Measurements from ENCODE around the gene SPDYA. TPM values are rescaled to one million over a fixed set of nuclear protein-coding genes. Genes with fewer than 3 reads are reported as not detected.

Gene SPDYA
- total RNA-seq, 2 experiments from 2014 or later: 1.3 to 1.4 TPM

GRCh38 chr2:28855977-28856376 is 45.3 kb downstream of the SPDYA start:
- POLR2A ChIA-PET: no interaction called here
- CTCF ChIA-PET: interaction anchor here (1.3 kb wide), 1 partner anchor 35 kb away, joined by 5 read pairs; no protein-coding TSS in a partner anchor
- DNase-seq: no peak
- Mint-ChIP-seq H3K27ac (no peak overlapping the region), H3K4me3 (no peak overlapping the region), H3K27me3 (no peaks in the 10 kb centered on the region), H3K9me3 (no peaks in the 10 kb centered on the region), H3K36me3 (ENCODE audit: low read depth) (peaks cover 24% of the 10 kb centered on the region), H3K4me1 (ENCODE audit: low read depth) (no peaks in the 10 kb centered on the region)
- intact Hi-C loops (cut with micrococcal nuclease): no loop called here
- no peak for ATAC-seq
- TF ChIP-seq CTCF (IDR thresholded peaks at IDR 0.05): no peak

- ATAC-seq: no peak
- Mint-ChIP-seq H3K9me3 (no peaks in the 10 kb centered on the region), H3K4me1 (ENCODE audit: low read depth) (peaks cover 37% of the 10 kb centered on the region), H3K27ac (no peak overlapping the region), H3K36me3 (ENCODE audit: low read depth) (peaks cover 21% of the 10 kb centered on the region), H3K4me3 (peak overlapping the region; percentile 96), H3K27me3 (no peaks in the 10 kb centered on the region)
- intact Hi-C loops (cut with micrococcal nuclease): no loop called here
- ChIA-PET POLR2A (interaction anchor here (1.5 to 2.8 kb wide), 3 partner anchors 8 to 33 kb away, joined by 6 to 20 read pairs (median 9); partner anchors contain the start of gene WDR43), CTCF (interaction anchor here (1.4 to 2.2 kb wide), 3 partner anchors 26 to 57 kb away, joined by 3 to 14 read pairs (median 4); partner anchors contain the start of gene WDR43)
- TF ChIP-seq CTCF (IDR thresholded peaks at IDR 0.05): no peak
- no peak for DNase-seq
These were observed 58.0 kb downstream of the SPDYA start for GRCh38 chr2:28868611-28869010.

- no peak for TF ChIP-seq CTCF (IDR thresholded peaks at IDR 0.05)
- ChIA-PET CTCF (interaction anchor here (0.9 to 2.2 kb wide), 5 partner anchors 25 to 85 kb away, joined by 3 to 14 read pairs (median 4); partner anchors contain the start of gene WDR43), POLR2A (interaction anchor here (0.8 to 2.6 kb wide), 19 partner anchors 9 to 247 kb away, joined by 3 to 30 read pairs (median 4); partner anchors contain the start of gene WDR43)
- H3K4me1 Mint-ChIP-seq (ENCODE audit: low read depth): peaks cover 31% of the 10 kb centered on the region
- peak; percentile 5 for ATAC-seq
- no peaks in the 10 kb centered on the region for H3K9me3 Mint-ChIP-seq
- H3K27me3 Mint-ChIP-seq: no peaks in the 10 kb centered on the region
- peak overlapping the region; percentile 96 for H3K4me3 Mint-ChIP-seq
- peak; percentile 26 for DNase-seq
- peak overlapping the region; percentile 96 for H3K27ac Mint-ChIP-seq
- peaks cover 17% of the 10 kb centered on the region for H3K36me3 Mint-ChIP-seq (ENCODE audit: low read depth)
- intact Hi-C loops (cut with micrococcal nuclease): no loop called here
These were observed 59.0 kb downstream of the SPDYA start for GRCh38 chr2:28869494-28870145.

- POLR2A ChIA-PET: interaction anchor here (0.6 to 2.6 kb wide), 20 partner anchors 10 to 247 kb away, joined by 3 to 30 read pairs (median 4); partner anchors contain the start of gene WDR43
- H3K27me3 Mint-ChIP-seq: no peaks in the 10 kb centered on the region
- intact Hi-C loops (cut with micrococcal nuclease): no loop called here
- peaks cover 15% of the 10 kb centered on the region for H3K36me3 Mint-ChIP-seq (ENCODE audit: low read depth)
- peak; percentile 99 for ATAC-seq
- peaks cover 24% of the 10 kb centered on the region for H3K4me1 Mint-ChIP-seq (ENCODE audit: low read depth)
- H3K4me3 Mint-ChIP-seq: peak within 1 kb of the TSS; percentile 96
- DNase-seq: peak; percentile 98
- peak within 1 kb of the TSS; percentile 96 for H3K27ac Mint-ChIP-seq
- no peaks in the 10 kb centered on the region for H3K9me3 Mint-ChIP-seq
- TF ChIP-seq CTCF (IDR thresholded peaks at IDR 0.05): no peak
- CTCF ChIA-PET: interaction anchor here (0.9 to 2.2 kb wide), 5 partner anchors 25 to 86 kb away, joined by 3 to 14 read pairs (median 4); partner anchors contain the start of gene WDR43
These were observed 59.7 kb downstream of the SPDYA start, which contains the start of gene TRMT61B for GRCh38 chr2:28870146-28870891. TRMT61B (minus strand) TSS chr2:28870309; CDS start chr2:28870277, 32 bp downstream.
